ENCODE data around the gene SRSF7.
A peak's percentile ranks its signal among the peaks of the same experiment; 100 is the strongest.
"Not testable (repeated sequence)": the region's sequence is repeated elsewhere in the genome, so short reads cannot be mapped to it uniquely, and the experiment has no call there.

Gene SRSF7

DNA sequence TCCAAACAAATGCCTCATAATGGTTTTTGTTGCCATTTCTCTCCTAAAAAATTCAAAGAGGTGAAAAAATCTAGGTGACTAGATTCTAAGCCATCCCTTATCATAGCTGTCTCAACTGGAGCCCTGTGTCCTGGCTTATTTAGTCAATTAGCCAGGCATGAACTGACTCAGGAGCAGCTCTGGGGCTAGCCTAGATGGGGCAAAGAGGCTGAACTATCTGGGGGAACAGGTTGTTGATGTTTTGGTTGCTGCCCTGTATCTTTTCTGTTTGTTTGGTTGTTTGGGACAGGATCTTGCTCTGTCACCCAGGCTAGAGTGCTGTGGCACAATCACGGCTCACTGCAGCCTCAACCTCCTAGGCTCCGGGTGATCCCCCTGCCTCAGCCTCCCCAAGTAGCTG, 41.6 kb upstream of the SRSF7 start:
- no peak for DNase-seq
- Histone ChIP-seq H3K36me3 (peaks cover 5% of the 10 kb centered on the region; the same call in 1 of the 2 replicates), H3K9me3 (no peaks in the 10 kb centered on the region), H3K4me1 (no peaks in the 10 kb centered on the region), H3K27me3 (no peaks in the 10 kb centered on the region), H3K4me3 (ENCODE audit: low read depth, low read length) (no peak overlapping the region)
- TF ChIP-seq, protein P1, sequence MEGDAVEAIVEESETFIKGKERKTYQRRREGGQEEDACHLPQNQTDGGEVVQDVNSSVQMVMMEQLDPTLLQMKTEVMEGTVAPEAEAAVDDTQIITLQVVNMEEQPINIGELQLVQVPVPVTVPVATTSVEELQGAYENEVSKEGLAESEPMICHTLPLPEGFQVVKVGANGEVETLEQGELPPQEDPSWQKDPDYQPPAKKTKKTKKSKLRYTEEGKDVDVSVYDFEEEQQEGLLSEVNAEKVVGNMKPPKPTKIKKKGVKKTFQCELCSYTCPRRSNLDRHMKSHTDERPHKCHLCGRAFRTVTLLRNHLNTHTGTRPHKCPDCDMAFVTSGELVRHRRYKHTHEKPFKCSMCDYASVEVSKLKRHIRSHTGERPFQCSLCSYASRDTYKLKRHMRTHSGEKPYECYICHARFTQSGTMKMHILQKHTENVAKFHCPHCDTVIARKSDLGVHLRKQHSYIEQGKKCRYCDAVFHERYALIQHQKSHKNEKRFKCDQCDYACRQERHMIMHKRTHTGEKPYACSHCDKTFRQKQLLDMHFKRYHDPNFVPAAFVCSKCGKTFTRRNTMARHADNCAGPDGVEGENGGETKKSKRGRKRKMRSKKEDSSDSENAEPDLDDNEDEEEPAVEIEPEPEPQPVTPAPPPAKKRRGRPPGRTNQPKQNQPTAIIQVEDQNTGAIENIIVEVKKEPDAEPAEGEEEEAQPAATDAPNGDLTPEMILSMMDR (IDR thresholded peaks at IDR 0.05; ENCODE audit: low read depth, low read length), result no peak

DNA sequence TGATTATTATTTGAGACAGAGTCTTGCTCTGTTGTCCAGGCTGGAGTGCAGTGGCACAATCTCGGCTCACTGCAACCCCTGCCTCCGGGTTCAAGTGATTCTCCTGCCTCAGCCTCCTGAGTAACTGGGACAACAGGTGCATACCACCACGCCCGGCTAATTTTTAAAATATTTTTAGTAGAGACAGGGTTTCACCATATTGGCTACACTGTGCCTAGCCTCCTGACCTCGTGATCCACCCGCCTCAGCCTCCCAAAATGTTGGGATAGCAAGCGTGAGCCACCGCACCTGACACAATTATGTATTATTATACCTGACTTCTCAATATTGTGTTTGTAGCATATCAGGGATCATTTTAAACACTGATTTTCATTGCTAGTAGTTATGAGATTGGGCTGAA, 41.2 kb upstream of the SRSF7 start:
- not testable (repeated sequence) for H3K4me3 ChIP-seq (ENCODE audit: low read depth, low read length); DNase-seq; H3K4me1 ChIP-seq; H3K27me3 ChIP-seq; H3K9me3 ChIP-seq; H3K36me3 ChIP-seq

DNA sequence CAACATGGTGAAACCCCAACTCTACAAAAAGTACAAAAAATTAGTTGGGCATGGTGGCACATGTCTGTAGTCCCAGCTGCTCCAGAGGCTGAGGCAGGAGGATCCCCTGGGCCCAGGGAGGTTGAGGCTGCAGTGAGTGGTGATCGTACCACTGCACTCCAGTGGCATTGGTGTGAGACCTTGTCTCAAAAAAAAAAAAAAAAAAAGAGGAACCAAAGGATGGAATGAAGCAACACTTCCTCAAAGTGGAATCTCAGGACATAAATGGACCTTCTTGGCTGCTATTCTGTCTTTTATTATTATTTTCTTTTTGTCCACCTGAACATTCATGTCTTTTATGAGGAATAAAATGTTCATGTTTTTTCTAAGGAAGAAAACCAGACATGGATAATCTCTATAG, 40.6 kb upstream of the SRSF7 start:
- H3K4me3 ChIP-seq (ENCODE audit: low read depth, low read length), result no peak overlapping the region
- H3K36me3 ChIP-seq, result no peaks in the 10 kb centered on the region
- TF ChIP-seq, protein P1 (IDR thresholded peaks at IDR 0.05; ENCODE audit: low read depth, low read length), result no peak
- H3K9me3 ChIP-seq, result no peaks in the 10 kb centered on the region
- no peaks in the 10 kb centered on the region for H3K4me1 ChIP-seq
- H3K27me3 ChIP-seq, result no peaks in the 10 kb centered on the region
- DNase-seq, result no peak

DNA sequence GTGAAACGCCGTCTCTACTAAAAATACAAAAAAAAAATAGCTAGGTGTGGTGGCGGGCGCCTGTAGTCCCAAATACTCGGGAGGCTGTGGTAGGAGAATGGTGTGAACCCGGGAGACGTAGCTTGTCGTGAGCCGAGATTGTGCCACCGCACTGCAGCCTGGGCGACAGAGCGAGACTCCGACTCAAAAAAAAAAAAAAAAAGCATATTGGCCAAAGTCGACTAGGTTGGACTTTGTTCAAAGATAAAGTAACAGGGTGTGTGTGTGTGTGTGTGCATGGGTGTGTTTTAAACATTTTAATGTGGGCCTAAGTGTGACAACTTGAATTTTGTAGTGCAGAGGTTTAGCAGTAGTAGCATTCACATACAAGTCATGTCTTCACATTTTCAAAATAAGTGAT, 38.5 kb upstream of the SRSF7 start:
- H3K27me3 ChIP-seq, result no peaks in the 10 kb centered on the region
- no peak overlapping the region for H3K4me3 ChIP-seq (ENCODE audit: low read depth, low read length)
- DNase-seq, result no peak
- TF ChIP-seq, protein P1 (IDR thresholded peaks at IDR 0.05; ENCODE audit: low read depth, low read length), result no peak
- H3K9me3 ChIP-seq, result no peaks in the 10 kb centered on the region
- no peaks in the 10 kb centered on the region for H3K36me3 ChIP-seq
- no peaks in the 10 kb centered on the region for H3K4me1 ChIP-seq

- no peaks in the 10 kb centered on the region for H3K27me3 ChIP-seq
These were observed 37.1 kb upstream of the SRSF7 start for GRCh38 chr2:38788306-38788705.

GRCh38 chr2:38783586-38783985, 32.4 kb upstream of the SRSF7 start:
- Histone ChIP-seq H3K27me3 (no peaks in the 10 kb centered on the region), H3K9me3 (no peaks in the 10 kb centered on the region), H3K4me3 (ENCODE audit: low read depth, low read length) (no peak overlapping the region), H3K4me1 (no peaks in the 10 kb centered on the region; the same call in 1 of the 2 replicates), H3K36me3 (peaks cover 9% of the 10 kb centered on the region)
- DNase-seq, result no peak
- TF ChIP-seq, protein P1 (IDR thresholded peaks at IDR 0.05; ENCODE audit: low read depth, low read length), result no peak

More at GRCh38 chr2:38788306-38788705, 37.1 kb upstream of the SRSF7 start:
- no peaks in the 10 kb centered on the region for H3K4me1 ChIP-seq
- DNase-seq, result no peak
- TF ChIP-seq, protein P1 (IDR thresholded peaks at IDR 0.05; ENCODE audit: low read depth, low read length), result no peak
- no peak overlapping the region for H3K4me3 ChIP-seq (ENCODE audit: low read depth, low read length)
- H3K36me3 ChIP-seq, result no peaks in the 10 kb centered on the region
- H3K9me3 ChIP-seq, result no peaks in the 10 kb centered on the region

DNA sequence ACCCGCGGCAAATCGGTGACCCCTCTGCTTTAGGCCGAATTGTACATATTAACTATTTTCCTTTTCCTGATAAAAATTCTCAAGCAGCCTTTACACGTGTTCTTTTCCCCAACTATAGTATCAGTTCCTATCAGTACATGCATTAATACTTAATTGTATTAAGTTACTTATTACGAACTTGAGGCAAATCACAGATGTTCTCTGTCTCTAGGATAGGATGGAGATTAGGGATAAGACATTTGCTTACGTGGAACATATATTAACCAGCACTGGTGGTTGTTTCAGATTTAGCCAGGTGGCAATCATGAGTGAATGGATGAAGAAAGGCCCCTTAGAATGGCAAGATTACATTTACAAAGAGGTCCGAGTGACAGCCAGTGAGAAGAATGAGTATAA, 27.5 kb upstream of the SRSF7 start:
- Histone ChIP-seq H3K27me3 (no peaks in the 10 kb centered on the region), H3K4me3 (ENCODE audit: low read depth, low read length) (peak overlapping the region; percentile 97), H3K9me3 (no peaks in the 10 kb centered on the region), H3K36me3 (peaks cover 9% of the 10 kb centered on the region), H3K4me1 (no peaks in the 10 kb centered on the region; the same call in 1 of the 2 replicates)
- no peak for DNase-seq
- TF ChIP-seq, protein P1 (IDR thresholded peaks at IDR 0.05; ENCODE audit: low read depth, low read length), result no peak
